ENCODE results near the gene PPFIBP1. TPM values are rescaled to one million over a fixed set of nuclear protein-coding genes. Genes with fewer than 3 reads are reported as not detected.

Gene PPFIBP1
- total and polyA plus RNA-seq, 9 donors = 61.3 to 216 (median 155) TPM

GRCh38 chr12:27616356-27617142 is 92.5 kb downstream of the PPFIBP1 start:
- 44 to 54% (median 45%) methylated on average over 5 of the region's 5 CpGs for WGBS, 3 donors
- Histone ChIP-seq H3K4me1 (ENCODE audit: insufficient read depth) (peaks cover 12% of the 10 kb centered on the region), H3K27ac (no peak overlapping the region), H3K9me3 (no peaks in the 10 kb centered on the region), H3K36me3 (no peaks in the 10 kb centered on the region), H3K27me3 (no peaks in the 10 kb centered on the region), H3K4me3 (no peak overlapping the region)
- DNase-seq = no peak
- TF ChIP-seq POLR2A (IDR thresholded peaks at IDR 0.05) = no peak
- TF ChIP-seq, protein P1, sequence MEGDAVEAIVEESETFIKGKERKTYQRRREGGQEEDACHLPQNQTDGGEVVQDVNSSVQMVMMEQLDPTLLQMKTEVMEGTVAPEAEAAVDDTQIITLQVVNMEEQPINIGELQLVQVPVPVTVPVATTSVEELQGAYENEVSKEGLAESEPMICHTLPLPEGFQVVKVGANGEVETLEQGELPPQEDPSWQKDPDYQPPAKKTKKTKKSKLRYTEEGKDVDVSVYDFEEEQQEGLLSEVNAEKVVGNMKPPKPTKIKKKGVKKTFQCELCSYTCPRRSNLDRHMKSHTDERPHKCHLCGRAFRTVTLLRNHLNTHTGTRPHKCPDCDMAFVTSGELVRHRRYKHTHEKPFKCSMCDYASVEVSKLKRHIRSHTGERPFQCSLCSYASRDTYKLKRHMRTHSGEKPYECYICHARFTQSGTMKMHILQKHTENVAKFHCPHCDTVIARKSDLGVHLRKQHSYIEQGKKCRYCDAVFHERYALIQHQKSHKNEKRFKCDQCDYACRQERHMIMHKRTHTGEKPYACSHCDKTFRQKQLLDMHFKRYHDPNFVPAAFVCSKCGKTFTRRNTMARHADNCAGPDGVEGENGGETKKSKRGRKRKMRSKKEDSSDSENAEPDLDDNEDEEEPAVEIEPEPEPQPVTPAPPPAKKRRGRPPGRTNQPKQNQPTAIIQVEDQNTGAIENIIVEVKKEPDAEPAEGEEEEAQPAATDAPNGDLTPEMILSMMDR (IDR thresholded peaks at IDR 0.05) = no peak
- intact Hi-C loops (cut with DNase I) = no loop called here

DNA sequence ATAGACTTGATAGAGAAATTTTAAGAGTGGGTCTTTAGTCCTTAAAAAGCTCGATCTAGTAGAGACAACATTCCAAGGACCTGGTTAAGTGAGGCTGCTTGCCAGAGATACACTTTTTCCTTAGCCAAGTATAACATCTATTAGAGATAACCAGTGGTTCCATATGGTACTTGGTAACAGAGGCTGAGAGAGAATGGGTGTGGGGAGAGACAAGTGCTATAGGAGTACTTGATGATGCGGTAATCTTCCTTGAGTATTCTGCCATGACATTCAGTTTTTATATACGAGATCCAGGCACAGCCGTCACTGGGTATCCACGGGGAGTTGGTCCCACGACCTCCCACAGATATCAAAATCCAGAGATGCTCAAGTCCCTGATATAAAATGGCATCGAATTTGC is 94.8 kb downstream of the PPFIBP1 start:
- intact Hi-C loops (cut with DNase I) = no loop called here
- H3K4me1 ChIP-seq (ENCODE audit: insufficient read depth) = peaks cover 19% of the 10 kb centered on the region
- TF ChIP-seq, protein P1 (IDR thresholded peaks at IDR 0.05) = no peak
- no peaks in the 10 kb centered on the region for H3K27me3 ChIP-seq
- H3K36me3 ChIP-seq = no peaks in the 10 kb centered on the region
- WGBS, 3 donors = 79 to 82% (median 82%) methylated on average over 7 of the region's 7 CpGs
- H3K27ac ChIP-seq = no peak overlapping the region
- H3K9me3 ChIP-seq = no peaks in the 10 kb centered on the region
- no peak overlapping the region for H3K4me3 ChIP-seq
- no peak for DNase-seq

DNA sequence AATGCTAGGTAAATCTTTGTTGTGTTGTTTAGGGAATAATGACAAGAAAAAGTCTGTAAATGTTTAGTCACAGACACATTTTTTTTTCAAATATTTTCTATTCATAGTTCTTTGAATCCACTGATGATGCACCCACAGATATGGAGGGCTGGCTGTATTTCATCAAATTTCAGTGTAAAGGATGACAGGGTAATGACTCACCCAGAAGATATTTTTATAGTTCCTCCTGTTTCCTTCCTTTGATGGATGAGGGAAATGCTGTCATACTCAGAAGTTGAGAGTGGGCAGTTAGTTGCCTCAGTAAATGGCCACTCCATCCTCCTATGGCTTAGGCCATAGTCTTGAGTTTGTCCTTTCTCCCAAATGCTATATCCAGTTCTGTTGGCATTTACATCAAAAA is 95.3 kb downstream of the PPFIBP1 start:
- Histone ChIP-seq H3K36me3 (no peaks in the 10 kb centered on the region), H3K27me3 (no peaks in the 10 kb centered on the region), H3K4me3 (no peak overlapping the region), H3K9me3 (no peaks in the 10 kb centered on the region), H3K27ac (no peak overlapping the region), H3K4me1 (ENCODE audit: insufficient read depth) (peaks cover 20% of the 10 kb centered on the region)
- intact Hi-C loops (cut with DNase I) = no loop called here
- TF ChIP-seq EP300 (IDR thresholded peaks at IDR 0.05) = no peak
- TF ChIP-seq, protein P1 (IDR thresholded peaks at IDR 0.05) = no peak
- TF ChIP-seq POLR2A (IDR thresholded peaks at IDR 0.05) = no peak
- DNase-seq = no peak

GRCh38 chr12:27620121-27620520 is 96.1 kb downstream of the PPFIBP1 start:
- H3K36me3 ChIP-seq = no peaks in the 10 kb centered on the region
- no peaks in the 10 kb centered on the region for H3K27me3 ChIP-seq
- peaks cover 17% of the 10 kb centered on the region for H3K4me1 ChIP-seq (ENCODE audit: insufficient read depth)
- H3K9me3 ChIP-seq = no peaks in the 10 kb centered on the region
- no peak overlapping the region for H3K4me3 ChIP-seq
- TF ChIP-seq, protein P1 (IDR thresholded peaks at IDR 0.05) = no peak
- TF ChIP-seq EP300 (IDR thresholded peaks at IDR 0.05) (no peak), POLR2A (IDR thresholded peaks at IDR 0.05) (no peak)
- 95 to 97% (median 96%) methylated on average over 2 of the region's 2 CpGs for WGBS, 3 donors
- no peak overlapping the region for H3K27ac ChIP-seq
- no peak for DNase-seq
- intact Hi-C loops (cut with DNase I) = loop anchor here in 2 of 4 donors (10.0 kb wide), 1 partner anchor 95 kb away; the partner anchor contains the start of gene PPFIBP1 (in 2 of the 2)
